ENCODE measurements around the gene NHLRC1. TPM values are rescaled to one million over a fixed set of nuclear protein-coding genes. Genes with fewer than 3 reads are reported as not detected.

NHLRC1 gene
- total RNA-seq, 1 donor from 2014 or later = 1.8 TPM

DNA sequence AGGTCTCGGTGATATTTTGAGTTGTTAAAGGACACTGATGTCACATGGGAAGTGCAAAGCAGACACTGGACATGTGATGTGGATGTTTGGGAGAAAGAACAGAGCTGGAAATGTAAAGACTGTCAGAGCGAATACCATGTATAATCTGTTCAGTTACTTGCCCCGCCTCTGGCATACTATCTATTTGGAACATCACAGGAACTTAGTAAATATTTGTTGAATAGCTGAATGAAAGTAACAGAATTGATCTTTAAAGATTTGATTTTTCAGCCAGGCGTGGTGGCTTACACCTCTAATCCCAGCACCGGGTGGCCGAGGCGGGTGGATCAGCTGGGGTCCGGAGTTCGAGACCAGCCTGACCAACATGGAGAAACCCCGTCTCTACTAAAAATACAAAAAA, 13.8 kb upstream of the NHLRC1 start:
- H3K4me1 Mint-ChIP-seq = peaks cover 5% of the 10 kb centered on the region
- no peaks in the 10 kb centered on the region for H3K27me3 Mint-ChIP-seq (ENCODE audit: low read depth)
- TF ChIP-seq, protein P1, sequence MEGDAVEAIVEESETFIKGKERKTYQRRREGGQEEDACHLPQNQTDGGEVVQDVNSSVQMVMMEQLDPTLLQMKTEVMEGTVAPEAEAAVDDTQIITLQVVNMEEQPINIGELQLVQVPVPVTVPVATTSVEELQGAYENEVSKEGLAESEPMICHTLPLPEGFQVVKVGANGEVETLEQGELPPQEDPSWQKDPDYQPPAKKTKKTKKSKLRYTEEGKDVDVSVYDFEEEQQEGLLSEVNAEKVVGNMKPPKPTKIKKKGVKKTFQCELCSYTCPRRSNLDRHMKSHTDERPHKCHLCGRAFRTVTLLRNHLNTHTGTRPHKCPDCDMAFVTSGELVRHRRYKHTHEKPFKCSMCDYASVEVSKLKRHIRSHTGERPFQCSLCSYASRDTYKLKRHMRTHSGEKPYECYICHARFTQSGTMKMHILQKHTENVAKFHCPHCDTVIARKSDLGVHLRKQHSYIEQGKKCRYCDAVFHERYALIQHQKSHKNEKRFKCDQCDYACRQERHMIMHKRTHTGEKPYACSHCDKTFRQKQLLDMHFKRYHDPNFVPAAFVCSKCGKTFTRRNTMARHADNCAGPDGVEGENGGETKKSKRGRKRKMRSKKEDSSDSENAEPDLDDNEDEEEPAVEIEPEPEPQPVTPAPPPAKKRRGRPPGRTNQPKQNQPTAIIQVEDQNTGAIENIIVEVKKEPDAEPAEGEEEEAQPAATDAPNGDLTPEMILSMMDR (IDR thresholded peaks at IDR 0.05; ENCODE audit: unreplicated experiment) = no peak
- no peak for DNase-seq (ENCODE audit: low spot score in 2 of 2, unreplicated experiment in 2 of 2)
- H3K27ac Mint-ChIP-seq = no peak overlapping the region
- no peak overlapping the region for H3K4me3 Mint-ChIP-seq
- H3K36me3 Mint-ChIP-seq = peaks cover 25% of the 10 kb centered on the region
- H3K9me3 Mint-ChIP-seq = no peaks in the 10 kb centered on the region

GRCh38 chr6:18135171-18135570, 12.7 kb upstream of the NHLRC1 start:
- Mint-ChIP-seq H3K27me3 (ENCODE audit: low read depth) (no peaks in the 10 kb centered on the region), H3K4me3 (no peak overlapping the region), H3K27ac (peak overlapping the region; percentile 73), H3K36me3 (peaks cover 24% of the 10 kb centered on the region), H3K9me3 (no peaks in the 10 kb centered on the region), H3K4me1 (peaks cover 5% of the 10 kb centered on the region)
- DNase-seq (ENCODE audit: low spot score in 2 of 2, unreplicated experiment in 2 of 2) = no peak
- TF ChIP-seq, protein P1 (IDR thresholded peaks at IDR 0.05; ENCODE audit: unreplicated experiment) = no peak

- no peak overlapping the region for H3K4me3 Mint-ChIP-seq
- peaks cover 16% of the 10 kb centered on the region for H3K36me3 Mint-ChIP-seq
- H3K27ac Mint-ChIP-seq = no peak overlapping the region
- no peaks in the 10 kb centered on the region for H3K27me3 Mint-ChIP-seq (ENCODE audit: low read depth)
- no peak for DNase-seq (ENCODE audit: low spot score in 2 of 2, unreplicated experiment in 2 of 2)
- peaks cover 5% of the 10 kb centered on the region for H3K4me1 Mint-ChIP-seq
- TF ChIP-seq, protein P1 (IDR thresholded peaks at IDR 0.05; ENCODE audit: unreplicated experiment) = no peak
- H3K9me3 Mint-ChIP-seq = no peaks in the 10 kb centered on the region
Measured at GRCh38 chr6:18132346-18132745, 9.9 kb upstream of the NHLRC1 start.

GRCh38 chr6:18126121-18126520, 3.6 kb upstream of the NHLRC1 start:
- H3K36me3 Mint-ChIP-seq = peaks cover 4% of the 10 kb centered on the region
- H3K9me3 Mint-ChIP-seq = no peaks in the 10 kb centered on the region
- no peak overlapping the region for H3K27ac Mint-ChIP-seq
- H3K4me3 Mint-ChIP-seq = no peak overlapping the region
- TF ChIP-seq, protein P1 (IDR thresholded peaks at IDR 0.05; ENCODE audit: unreplicated experiment) = no peak
- H3K4me1 Mint-ChIP-seq = peaks cover 8% of the 10 kb centered on the region
- H3K27me3 Mint-ChIP-seq (ENCODE audit: low read depth) = no peaks in the 10 kb centered on the region
- no peak for DNase-seq (ENCODE audit: low spot score in 2 of 2, unreplicated experiment in 2 of 2)

DNA sequence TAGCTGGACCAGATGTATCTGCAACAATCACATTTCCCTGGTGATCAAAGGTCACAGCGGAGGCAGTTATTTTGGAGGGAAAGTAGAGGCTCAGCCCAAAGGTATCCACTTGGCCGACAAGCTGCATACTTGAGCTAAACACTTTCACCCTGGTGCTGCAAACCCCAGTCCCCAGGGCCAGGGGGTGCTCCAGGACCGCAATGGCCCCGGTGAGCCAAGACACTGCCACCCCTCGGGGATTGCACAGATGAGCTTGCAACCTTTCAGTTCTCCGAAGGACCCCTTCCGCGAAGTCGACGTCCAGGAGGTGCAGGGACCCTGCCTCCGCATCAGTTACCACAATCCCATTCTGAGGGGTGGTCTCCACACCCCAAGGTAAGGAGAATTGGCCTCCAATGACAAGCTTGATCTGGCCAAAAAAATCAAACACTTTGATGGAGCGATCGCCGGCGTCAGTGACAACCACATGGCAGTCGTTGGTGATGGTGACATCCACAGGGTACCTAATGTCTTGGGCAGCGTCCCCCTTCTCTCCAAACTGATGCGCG, 823 bp downstream of the NHLRC1 start:
- no peak for DNase-seq (ENCODE audit: low spot score in 2 of 2, unreplicated experiment in 2 of 2)
- Mint-ChIP-seq H3K27ac (no peak overlapping the region), H3K4me3 (peak overlapping the region; percentile 42), H3K27me3 (ENCODE audit: low read depth) (no peaks in the 10 kb centered on the region), H3K9me3 (no peaks in the 10 kb centered on the region), H3K4me1 (peaks cover 8% of the 10 kb centered on the region), H3K36me3 (no peaks in the 10 kb centered on the region)
- TF ChIP-seq, protein P1 (IDR thresholded peaks at IDR 0.05; ENCODE audit: unreplicated experiment) = no peak

- TF ChIP-seq, protein P1 (IDR thresholded peaks at IDR 0.05; ENCODE audit: unreplicated experiment) = no peak
- H3K27me3 Mint-ChIP-seq (ENCODE audit: low read depth) = no peaks in the 10 kb centered on the region
- no peaks in the 10 kb centered on the region for H3K36me3 Mint-ChIP-seq
- H3K27ac Mint-ChIP-seq = no peak overlapping the region
- no peak for DNase-seq (ENCODE audit: low spot score in 2 of 2, unreplicated experiment in 2 of 2)
- no peak overlapping the region for H3K4me3 Mint-ChIP-seq
- H3K4me1 Mint-ChIP-seq = peaks cover 8% of the 10 kb centered on the region
- H3K9me3 Mint-ChIP-seq = no peaks in the 10 kb centered on the region
Measured at GRCh38 chr6:18119236-18119635, 3.2 kb downstream of the NHLRC1 start.
